ENCODE measurements around the gene PHAF1.

GRCh38 chr16:67115639-67116038 is 5.9 kb downstream of the PHAF1 start:
- TF ChIP-seq POLR2A (IDR thresholded peaks at IDR 0.05), result no peak
- TF ChIP-seq CTCF (IDR thresholded peaks at IDR 0.05 in 8 of 11, conservative IDR thresholded peaks at IDR 0.05 in 3 of 11), result no peak
- no peak for TF ChIP-seq POLR2AphosphoS5 (IDR thresholded peaks at IDR 0.05)
